Middle frontal gyrus (tissue), 1 donor: ENCODE measurements around the gene SMYD3.

ENCODE experiments used
- DNase-seq: peaks from one replicate; pipeline ENCODE4 v3.0.0-alpha.2; 2015; ENCODE audit warnings: low spot score; ENCODE audit errors: extremely low spot score

The SMYD3 gene

DNA sequence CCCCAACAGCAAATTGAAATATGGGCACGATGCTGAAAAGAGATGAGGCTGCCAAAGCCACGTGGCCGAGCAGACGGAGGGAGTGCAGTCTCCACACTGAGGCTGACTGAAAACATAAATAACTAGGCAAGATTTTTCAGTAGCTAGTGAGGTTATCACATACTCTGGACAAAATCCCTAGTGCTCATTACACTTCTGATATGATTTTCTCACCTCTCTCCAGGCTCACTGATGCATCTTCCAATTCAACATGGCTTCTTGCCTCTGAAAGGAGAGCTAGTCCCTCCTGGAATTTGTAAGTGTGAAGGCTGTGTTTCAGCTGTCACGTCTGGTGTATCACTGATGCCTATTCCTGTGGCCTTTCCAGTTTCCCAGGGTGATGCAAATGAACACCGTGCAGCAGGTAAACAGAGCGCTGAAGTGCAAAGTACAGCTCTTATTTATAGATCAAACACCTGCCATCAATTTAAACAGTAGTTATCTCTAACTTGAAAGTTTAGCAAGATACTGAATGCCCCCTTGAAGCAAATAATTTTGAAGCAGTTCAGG is 696.2 kb downstream of the SMYD3 start:
- no peak for DNase-seq

GRCh38 chr1:245810181-245810769 is 696.8 kb downstream of the SMYD3 start:
- no peak for DNase-seq

DNA sequence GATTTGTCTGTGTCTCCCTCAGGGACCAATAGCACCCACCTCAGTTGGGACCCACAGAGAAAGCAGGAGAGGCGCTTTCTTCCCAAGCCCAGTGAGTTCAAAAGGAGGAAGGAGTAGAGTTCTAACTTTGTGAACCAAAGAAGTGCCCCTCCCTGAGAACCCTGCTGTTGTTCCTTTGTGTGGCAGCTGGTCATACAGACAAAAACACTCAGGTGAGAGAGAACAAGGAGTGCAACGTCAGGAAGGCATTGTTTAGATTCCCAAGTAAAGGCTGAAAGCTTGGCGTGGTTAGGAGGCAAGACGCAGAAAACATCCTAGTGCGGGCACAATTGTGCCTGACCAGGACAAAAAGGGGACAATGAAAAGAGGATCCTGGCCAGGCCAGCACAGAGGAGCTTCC is 697.7 kb downstream of the SMYD3 start:
- no peak for DNase-seq

DNA sequence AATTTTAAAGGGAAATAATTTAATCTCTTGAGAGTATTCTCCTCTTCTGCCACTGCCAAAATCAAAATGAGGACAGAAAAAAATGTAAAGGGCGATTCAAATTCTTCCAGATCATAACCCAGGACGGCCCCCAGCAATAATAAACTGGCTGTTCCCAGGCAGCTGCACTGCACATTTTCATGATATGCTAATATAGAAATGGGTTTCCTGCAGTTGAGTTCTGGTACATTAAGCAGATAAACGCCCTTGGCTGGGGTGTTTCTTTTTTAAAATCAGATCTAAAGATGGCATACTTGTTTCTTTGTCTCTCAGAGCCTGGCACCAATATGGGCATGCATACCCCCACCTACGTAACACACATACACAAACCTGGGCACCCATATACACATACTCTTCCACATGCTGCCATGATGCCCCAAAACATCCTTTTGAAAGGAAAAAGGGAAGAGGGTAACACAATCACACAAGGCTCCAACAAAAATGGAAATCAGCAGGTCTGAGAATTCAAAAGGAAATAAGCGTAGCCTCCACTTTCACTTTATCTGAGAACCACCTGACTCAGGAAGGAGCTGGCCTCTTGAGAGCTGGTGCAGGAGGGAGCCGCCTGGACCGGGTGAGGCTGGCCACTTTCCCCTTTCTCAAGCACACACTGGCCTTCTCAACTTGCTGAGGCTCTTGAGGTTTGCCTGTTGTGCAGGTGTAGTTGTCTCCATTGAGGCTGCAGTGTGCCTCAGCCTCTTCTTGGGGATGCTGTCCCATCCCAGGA is 698.9 kb downstream of the SMYD3 start:
- no peak for DNase-seq

DNA sequence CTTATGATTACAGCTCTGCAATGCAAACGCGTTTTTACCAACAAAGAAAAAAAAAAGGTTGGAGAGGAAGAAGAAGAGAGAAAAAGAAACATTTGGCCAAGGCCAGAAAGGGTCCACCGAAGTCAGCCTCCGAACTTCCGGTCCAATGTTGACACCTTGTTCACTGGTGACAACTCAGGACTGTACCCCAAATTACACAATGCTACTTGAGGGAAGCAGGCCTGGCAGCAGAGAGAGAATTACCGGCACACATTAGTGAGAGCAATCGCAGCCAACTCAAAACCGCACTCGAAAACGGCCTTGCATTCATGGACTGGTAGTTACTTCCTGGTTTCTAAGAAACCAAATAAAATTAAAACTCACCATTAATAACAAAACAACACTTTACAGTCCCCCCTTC is 699.8 kb downstream of the SMYD3 start:
- no peak for DNase-seq

DNA sequence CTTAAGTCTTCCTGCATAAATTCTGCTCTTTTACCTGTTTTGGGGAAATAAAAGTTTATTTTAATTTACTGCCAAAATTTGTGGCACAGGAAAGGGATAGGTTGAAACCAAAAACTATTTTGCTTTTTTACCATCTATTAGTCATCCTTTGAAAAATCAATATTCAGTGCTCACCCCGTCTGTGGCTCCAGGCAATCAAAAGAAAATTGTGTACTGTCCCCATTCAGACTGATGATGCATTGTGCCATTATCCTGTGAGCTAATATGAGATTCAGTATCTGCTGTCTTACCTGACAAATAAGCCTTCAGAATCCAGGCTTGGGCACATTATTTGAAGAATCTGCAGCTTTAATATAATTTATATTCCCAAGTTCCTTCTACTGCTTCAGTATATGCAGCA is 701.5 kb downstream of the SMYD3 start:
- DNase-seq: no peak

DNA sequence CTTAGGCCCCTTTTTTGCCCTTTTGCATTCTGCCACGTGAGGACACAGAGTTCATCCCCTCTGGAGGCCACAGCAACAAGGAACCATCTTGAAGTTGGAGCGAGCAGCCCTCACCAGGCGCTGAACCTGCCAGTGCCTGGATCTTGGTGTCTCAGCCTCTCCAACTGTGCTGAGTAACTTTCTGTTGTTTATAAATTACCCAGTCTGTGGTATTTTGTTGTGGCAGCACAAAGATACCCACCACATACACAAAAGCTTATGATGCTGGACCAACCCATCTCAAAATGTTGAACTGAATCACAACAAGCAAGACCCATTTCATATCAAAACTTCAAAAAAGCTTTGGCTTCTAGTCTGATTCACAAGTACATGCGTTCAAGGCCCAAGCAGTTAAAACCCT is 702.4 kb downstream of the SMYD3 start:
- no peak for DNase-seq

DNA sequence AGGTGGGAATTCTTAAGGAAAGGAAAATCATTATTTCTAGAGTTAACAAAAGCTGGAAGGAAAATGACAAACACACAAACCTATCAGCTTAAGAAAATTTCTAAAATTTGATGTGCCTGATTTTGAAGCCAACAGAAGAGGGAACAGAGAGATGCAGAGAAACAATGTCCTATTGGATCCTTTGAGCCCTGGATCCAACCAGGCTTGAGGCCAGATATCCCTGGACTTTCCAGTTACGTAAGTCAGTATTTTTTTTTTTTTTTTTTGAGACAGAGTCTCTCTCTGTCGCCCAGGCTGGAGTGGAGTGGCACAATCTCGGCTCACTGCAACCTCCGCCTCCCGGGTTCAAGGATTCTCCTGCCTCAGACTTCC is 703.4 kb downstream of the SMYD3 start:
- no peak for DNase-seq

GRCh38 chr1:245802941-245803665 is 704.0 kb downstream of the SMYD3 start:
- DNase-seq: no peak

GRCh38 chr1:245800901-245801605 is 706.0 kb downstream of the SMYD3 start:
- DNase-seq: no peak

GRCh38 chr1:245798349-245798711 is 708.7 kb downstream of the SMYD3 start:
- no peak for DNase-seq

DNA sequence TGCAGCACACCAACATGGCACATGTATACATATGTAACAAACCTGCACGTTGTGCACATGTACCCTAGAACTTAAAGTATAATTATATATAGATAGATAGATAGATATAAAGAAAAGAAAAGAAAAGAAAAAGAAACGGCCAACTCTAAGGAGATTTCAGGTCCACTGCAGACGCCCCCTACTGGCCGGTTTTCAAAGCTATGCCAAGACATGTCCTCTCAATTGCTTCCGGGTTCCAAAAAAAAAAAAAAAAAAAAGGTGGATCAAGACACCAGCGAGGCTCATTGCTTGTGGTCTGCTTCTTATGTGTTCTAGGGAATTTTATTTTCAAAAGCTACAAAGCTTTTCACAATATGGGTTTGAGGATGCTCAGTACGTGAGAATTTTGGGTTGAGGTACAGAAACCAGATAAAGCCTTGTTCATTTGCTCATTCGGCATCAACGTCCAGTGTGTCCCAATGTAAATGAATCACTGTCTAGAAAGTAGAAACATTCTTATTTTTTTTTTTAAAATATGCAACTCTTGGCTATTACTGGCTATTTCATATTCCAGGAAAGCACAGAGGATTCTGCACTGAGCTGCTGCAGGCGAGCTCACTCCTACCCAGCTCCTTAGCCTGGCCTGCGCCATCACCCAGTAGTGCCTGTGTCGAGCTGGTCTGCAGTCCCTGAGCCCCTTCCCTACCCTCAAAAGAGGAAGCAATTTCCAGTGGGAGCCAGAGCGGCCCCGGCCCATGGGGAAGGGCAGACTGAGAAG is 709.3 kb downstream of the SMYD3 start:
- DNase-seq: no peak

GRCh38 chr1:245791410-245792312 is 715.4 kb downstream of the SMYD3 start:
- DNase-seq: no peak

DNA sequence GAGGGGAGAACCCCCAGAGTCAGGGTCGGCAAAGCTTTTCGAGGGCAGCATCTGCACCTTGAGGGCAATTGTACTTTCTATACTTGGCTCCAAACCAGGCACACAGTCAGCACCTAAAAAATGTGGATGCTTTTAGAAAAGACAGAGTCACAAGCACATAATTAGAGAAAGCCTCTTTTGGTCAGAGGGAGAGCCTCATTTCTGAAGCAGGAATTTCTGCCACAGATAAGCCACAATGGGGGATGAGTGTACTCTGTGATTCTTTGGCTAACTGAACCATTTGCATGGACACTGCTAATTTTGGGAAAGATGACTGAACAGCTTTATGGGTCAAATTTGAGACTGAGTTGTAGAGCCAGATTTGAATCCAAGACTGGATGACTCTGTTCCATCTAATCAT is 716.6 kb downstream of the SMYD3 start:
- DNase-seq: no peak

DNA sequence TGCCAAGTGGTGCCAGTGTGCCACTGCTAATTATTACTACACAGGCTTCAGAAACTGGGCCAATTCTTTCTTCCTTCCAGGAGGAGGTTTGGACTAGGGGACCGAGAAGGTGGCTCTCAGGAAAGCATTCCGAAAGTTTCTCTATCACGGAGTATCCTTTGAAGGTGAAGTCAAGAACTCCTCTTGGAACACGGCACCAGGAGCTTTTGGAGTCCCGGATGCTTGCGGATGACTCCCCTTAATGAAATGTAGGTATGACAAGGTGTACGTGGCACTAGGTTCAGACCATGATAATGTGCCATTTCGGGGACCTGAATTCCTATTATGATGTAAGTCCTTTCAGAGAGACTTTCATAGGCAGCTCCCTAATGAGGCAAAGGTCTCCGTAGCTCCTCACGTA is 718.2 kb downstream of the SMYD3 start:
- no peak for DNase-seq

GRCh38 chr1:245788269-245788668 is 718.8 kb downstream of the SMYD3 start:
- no peak for DNase-seq

DNA sequence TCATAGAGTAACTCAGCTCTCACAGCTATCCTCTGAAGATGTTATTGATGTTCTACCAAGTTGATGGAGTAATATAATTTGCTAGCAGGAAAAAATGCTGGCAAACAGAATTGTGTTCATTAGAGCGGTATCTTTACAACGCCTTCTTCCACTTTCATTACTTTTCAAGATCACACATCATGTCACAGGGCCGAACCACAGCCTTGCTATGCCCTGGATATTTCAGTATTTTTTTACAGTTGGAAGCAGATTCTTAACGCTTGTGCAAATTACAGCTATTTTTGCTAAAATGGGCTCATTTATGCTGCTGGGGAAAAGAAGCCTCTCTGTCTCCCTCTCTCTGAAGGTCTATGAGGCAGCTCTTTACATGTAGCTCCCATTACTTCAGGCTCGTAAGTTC is 720.1 kb downstream of the SMYD3 start:
- no peak for DNase-seq

DNA sequence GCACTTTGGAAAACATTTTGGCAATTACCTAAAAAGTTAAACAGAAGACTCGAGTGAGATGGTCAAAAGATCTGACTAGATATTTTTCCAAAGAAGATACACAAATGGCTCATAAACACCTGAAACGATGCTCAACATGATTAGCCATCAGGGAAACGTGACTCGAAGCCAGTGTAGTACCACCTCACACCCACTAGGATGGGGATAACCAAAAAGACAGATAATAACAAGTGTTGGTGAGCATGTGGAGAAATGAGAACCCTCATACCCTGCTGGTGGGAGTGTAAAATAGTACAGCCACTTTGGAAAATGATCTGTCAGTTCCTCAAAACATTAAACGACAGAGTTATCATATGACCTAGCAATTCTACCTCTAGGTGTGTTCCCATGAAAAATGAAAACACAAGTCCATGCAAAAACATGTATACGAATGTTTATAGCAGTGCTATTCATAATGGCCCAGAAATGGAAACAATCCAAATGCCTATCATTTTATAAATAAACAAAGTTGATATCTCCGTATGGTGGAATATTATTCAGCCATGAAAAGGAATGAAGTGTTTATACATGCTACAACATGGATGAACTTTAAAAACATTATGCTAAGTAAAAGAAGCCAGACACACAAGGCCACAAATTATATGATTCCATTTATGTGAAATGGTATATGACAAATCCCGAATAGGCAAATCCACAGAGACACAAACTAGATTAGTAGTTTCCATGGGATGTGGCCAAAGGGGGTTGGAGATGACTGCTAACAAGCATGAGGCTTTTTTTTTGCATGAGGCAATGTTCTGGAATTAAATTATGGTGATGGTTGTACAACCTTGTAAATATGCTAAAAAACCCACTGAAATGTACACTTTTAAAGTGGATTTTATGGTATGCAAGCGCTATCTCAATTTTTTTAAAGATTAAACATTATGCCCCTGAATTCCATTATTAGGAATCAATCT is 727.0 kb downstream of the SMYD3 start:
- DNase-seq: no peak

GRCh38 chr1:245777752-245778151 is 729.3 kb downstream of the SMYD3 start:
- DNase-seq: no peak
